Measurements from ENCODE around the gene LYRM1.

- TF ChIP-seq EZH2 (IDR thresholded peaks at IDR 0.05; ENCODE audit: borderline replicate concordance, insufficient read depth, low read length, poor library complexity, severe bottlenecking) (no peak), CTCF (IDR thresholded peaks at IDR 0.05; ENCODE audit: poor library complexity, severe bottlenecking) (no peak), TAF1 (IDR thresholded peaks at IDR 0.05; ENCODE audit: low read depth) (no peak), MXI1 (conservative IDR thresholded peaks at IDR 0.05; ENCODE audit: poor library complexity, severe bottlenecking) (no peak), RAD21 (conservative IDR thresholded peaks at IDR 0.05) (no peak), SMC3 (conservative IDR thresholded peaks at IDR 0.05; ENCODE audit: poor library complexity) (no peak), POLR2AphosphoS5 (IDR thresholded peaks at IDR 0.05) (no peak), EP300 (conservative IDR thresholded peaks at IDR 0.05; ENCODE audit: poor library complexity, severe bottlenecking) (no peak)
Observed at GRCh38 chr16:20854963-20855362, 45.6 kb upstream of the LYRM1 start.

All from neural cell (in vitro differentiated cells).